ENCODE measurements around the gene TMEM183A.

TMEM183A gene

DNA sequence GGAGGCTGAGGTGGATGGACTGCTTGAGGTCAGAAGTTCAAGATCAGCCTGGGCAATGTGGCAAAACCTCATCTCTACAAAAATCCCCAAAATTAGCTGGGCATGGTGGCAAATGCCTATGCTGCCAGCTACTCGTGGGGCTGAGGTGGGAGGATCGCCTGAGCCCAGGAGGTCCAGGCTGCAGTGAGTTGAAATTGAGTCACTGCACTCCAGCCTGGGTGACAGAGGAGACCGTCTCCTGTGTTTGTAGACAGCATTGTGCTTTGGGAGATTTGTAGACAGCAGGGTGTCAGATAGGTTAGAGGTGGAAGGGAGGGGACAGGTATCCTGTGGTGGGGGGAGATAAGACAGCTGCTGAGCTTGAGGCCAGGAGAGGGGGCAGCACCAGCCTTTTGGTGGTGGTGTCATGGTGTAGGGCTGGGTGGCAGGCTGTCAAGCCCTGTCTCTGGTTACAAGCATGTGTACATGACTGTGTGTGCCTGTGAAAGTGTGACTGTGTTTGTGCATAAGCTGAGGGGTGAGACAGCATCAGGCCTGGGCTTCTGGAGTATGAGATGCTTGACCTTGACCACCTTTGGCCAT, 34.3 kb downstream of the TMEM183A start:
- Histone ChIP-seq H3K9me3 (replicated peaks; ENCODE audit: insufficient read depth, low read length) (no peaks in the 10 kb centered on the region), H4K20me1 (ENCODE audit: insufficient read depth, low read length) (no peaks in the 10 kb centered on the region), H3K9ac (ENCODE audit: low read length) (no peak overlapping the region), H3K79me2 (ENCODE audit: low read length) (no peaks in the 10 kb centered on the region), H3K4me3 (ENCODE audit: low read length) (no peak overlapping the region), H3F3A (ENCODE audit: insufficient read depth, low read length) (peaks cover 22% of the 10 kb centered on the region), H2AFZ (ENCODE audit: low read length) (no peak overlapping the region; the same call in 1 of the 2 replicates), H3K4me1 (ENCODE audit: low read length) (peaks cover 51% of the 10 kb centered on the region), H3K4me2 (ENCODE audit: low read depth, low read length) (peak overlapping the region; percentile 42; the same call in 1 of the 2 replicates), H3K36me3 (replicated peaks; ENCODE audit: insufficient read depth, low read length) (no peaks in the 10 kb centered on the region), H3K27ac (ENCODE audit: low read length) (peak overlapping the region; percentile 73; the same call in 1 of the 2 replicates), H3K9me2 (replicated peaks; ENCODE audit: insufficient read depth, low read length) (no peaks in the 10 kb centered on the region), H3K27me3 (replicated peaks; ENCODE audit: insufficient read depth, low read length) (no peaks in the 10 kb centered on the region)
- TF ChIP-seq, protein P1, sequence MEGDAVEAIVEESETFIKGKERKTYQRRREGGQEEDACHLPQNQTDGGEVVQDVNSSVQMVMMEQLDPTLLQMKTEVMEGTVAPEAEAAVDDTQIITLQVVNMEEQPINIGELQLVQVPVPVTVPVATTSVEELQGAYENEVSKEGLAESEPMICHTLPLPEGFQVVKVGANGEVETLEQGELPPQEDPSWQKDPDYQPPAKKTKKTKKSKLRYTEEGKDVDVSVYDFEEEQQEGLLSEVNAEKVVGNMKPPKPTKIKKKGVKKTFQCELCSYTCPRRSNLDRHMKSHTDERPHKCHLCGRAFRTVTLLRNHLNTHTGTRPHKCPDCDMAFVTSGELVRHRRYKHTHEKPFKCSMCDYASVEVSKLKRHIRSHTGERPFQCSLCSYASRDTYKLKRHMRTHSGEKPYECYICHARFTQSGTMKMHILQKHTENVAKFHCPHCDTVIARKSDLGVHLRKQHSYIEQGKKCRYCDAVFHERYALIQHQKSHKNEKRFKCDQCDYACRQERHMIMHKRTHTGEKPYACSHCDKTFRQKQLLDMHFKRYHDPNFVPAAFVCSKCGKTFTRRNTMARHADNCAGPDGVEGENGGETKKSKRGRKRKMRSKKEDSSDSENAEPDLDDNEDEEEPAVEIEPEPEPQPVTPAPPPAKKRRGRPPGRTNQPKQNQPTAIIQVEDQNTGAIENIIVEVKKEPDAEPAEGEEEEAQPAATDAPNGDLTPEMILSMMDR (IDR thresholded peaks at IDR 0.05; ENCODE audit: low read length), result no peak
- TF ChIP-seq EZH2 (optimal IDR thresholded peaks at IDR 0.05; ENCODE audit: low read depth, low read length) (no peak), EZH2phosphoT487 (IDR thresholded peaks at IDR 0.05; ENCODE audit: low read length) (no peak)
- no peak for DNase-seq

DNA sequence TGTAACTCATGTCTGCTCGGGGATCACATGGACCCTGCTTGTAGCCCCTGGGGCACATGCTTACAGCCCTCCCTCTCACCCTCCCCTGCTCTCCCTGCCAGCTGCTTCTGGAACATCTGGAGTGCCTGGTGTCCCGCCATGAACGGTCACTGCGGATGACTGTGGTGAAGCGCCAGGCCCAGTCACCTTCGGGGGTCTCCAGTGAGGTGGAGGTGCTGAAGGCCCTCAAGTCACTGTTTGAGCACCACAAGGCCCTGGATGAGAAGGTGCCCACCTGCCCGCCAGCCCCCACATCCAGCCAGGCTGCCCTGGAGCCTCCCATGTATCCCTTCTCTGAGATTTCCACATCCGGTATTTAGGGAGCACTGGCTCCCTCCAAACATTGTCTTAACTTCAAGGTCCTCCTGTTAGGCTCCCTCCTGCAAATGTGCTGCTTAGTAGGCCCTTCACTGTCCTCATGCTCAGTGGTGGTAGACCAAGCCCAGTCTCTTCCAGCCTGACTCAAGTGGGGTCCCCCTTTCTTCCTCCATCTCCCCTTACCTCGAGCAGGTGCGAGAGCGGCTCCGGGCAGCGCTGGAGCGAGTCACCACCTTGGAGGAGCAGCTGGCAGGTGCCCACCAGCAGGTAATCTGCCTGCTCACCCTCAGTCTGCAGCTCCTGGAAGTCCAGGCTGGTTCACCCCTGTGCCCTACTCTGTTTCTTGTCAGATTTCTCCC, 36.8 kb downstream of the TMEM183A start:
- Histone ChIP-seq H3K27me3 (replicated peaks; ENCODE audit: insufficient read depth, low read length) (no peaks in the 10 kb centered on the region), H4K20me1 (ENCODE audit: insufficient read depth, low read length) (no peaks in the 10 kb centered on the region), H3K9me3 (replicated peaks; ENCODE audit: insufficient read depth, low read length) (no peaks in the 10 kb centered on the region), H3K79me2 (ENCODE audit: low read length) (no peaks in the 10 kb centered on the region), H3K4me1 (ENCODE audit: low read length) (peaks cover 31% of the 10 kb centered on the region), H3F3A (ENCODE audit: insufficient read depth, low read length) (peaks cover 22% of the 10 kb centered on the region), H3K4me3 (ENCODE audit: low read length) (no peak overlapping the region), H3K27ac (ENCODE audit: low read length) (no peak overlapping the region), H3K9ac (ENCODE audit: low read length) (no peak overlapping the region), H3K4me2 (ENCODE audit: low read depth, low read length) (no peak overlapping the region), H3K9me2 (replicated peaks; ENCODE audit: insufficient read depth, low read length) (no peaks in the 10 kb centered on the region), H2AFZ (ENCODE audit: low read length) (no peak overlapping the region), H3K36me3 (replicated peaks; ENCODE audit: insufficient read depth, low read length) (no peaks in the 10 kb centered on the region)
- no peak for DNase-seq
- TF ChIP-seq EZH2phosphoT487 (IDR thresholded peaks at IDR 0.05; ENCODE audit: low read length), result no peak
- TF ChIP-seq, protein P1 (IDR thresholded peaks at IDR 0.05; ENCODE audit: low read length), result no peak
- no peak for TF ChIP-seq EZH2 (optimal IDR thresholded peaks at IDR 0.05; ENCODE audit: low read depth, low read length)

DNA sequence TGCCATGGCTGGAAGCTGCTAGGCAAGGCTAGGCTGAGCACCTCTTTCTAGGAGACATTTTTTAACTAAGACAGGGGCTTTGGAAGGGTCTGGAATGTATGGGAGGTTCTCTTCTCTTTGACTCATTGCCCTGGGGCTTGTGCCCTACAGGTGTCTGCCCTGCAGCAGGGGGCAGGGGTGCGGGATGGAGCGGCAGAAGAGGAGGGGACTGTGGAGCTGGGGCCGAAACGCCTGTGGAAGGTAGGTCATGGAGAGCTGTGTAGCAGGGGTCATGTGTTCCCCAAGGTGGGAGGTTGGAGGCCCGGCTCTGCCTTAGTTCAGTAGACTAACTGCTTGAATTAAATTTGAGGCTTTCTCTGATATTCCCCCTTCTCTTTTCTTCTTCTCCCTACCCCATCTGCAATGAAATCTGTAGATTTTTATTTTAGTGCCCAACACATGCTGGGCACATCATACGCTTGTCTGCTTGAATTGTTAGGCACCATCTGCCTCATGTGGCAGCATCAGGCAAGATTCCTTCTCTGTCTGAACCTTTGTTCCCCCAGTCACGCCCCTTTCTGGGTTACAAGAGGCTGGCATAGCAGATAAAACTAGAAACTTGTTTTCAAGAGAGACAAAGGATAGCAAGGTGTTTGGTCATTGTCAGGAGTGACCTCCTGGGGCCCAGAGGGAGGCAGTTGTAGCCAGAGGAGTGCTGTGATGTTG, 37.5 kb downstream of the TMEM183A start:
- Histone ChIP-seq H3F3A (ENCODE audit: insufficient read depth, low read length) (peaks cover 17% of the 10 kb centered on the region), H3K4me1 (ENCODE audit: low read length) (peaks cover 23% of the 10 kb centered on the region), H3K9me2 (replicated peaks; ENCODE audit: insufficient read depth, low read length) (no peaks in the 10 kb centered on the region), H3K27ac (ENCODE audit: low read length) (no peak overlapping the region), H3K79me2 (ENCODE audit: low read length) (no peaks in the 10 kb centered on the region), H3K27me3 (replicated peaks; ENCODE audit: insufficient read depth, low read length) (no peaks in the 10 kb centered on the region), H3K9me3 (replicated peaks; ENCODE audit: insufficient read depth, low read length) (no peaks in the 10 kb centered on the region), H3K4me2 (ENCODE audit: low read depth, low read length) (no peak overlapping the region), H3K36me3 (replicated peaks; ENCODE audit: insufficient read depth, low read length) (no peaks in the 10 kb centered on the region), H3K4me3 (ENCODE audit: low read length) (no peak overlapping the region), H3K9ac (ENCODE audit: low read length) (no peak overlapping the region), H4K20me1 (ENCODE audit: insufficient read depth, low read length) (no peaks in the 10 kb centered on the region), H2AFZ (ENCODE audit: low read length) (no peak overlapping the region)
- no peak for TF ChIP-seq EZH2phosphoT487 (IDR thresholded peaks at IDR 0.05; ENCODE audit: low read length)
- TF ChIP-seq, protein P1 (IDR thresholded peaks at IDR 0.05; ENCODE audit: low read length), result no peak
- no peak for TF ChIP-seq EZH2 (optimal IDR thresholded peaks at IDR 0.05; ENCODE audit: low read depth, low read length)
- no peak for DNase-seq

Measured in MM.1S (cell line).